ENCODE data around the gene KLHDC3. TPM values are rescaled to one million over a fixed set of nuclear protein-coding genes. Genes with fewer than 3 reads are reported as not detected.
"Not testable (repeated sequence)": the region's sequence is repeated elsewhere in the genome, so short reads cannot be mapped to it uniquely, and the experiment has no call there.

The KLHDC3 gene
- total and polyA plus RNA-seq, 3 donors from 2014 or later = 207 to 422 (median 210) TPM

DNA sequence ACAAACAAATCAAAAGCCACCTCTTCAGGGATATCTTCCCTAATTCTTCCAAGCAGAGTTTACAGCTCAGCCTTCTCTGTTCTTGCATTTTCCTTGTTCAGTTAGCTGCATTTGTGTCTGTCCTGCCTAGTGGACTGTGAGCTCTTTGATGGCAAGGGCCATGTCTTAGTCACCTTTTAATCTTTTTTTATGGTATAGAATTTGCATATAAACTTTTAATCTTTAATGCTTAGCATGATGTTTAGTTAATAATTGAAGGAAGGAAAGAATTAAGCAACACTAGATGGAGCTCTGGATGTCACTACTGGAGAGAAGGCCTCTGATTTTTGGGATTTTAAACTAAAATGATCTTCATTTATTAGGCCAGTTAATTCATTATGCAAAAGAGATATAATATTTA, 17.5 kb upstream of the KLHDC3 start:
- no peaks in the 10 kb centered on the region for H3K4me1 ChIP-seq
- intact Hi-C loops (cut with DNase I; ENCODE audit: low total_unique reads) = no loop called here
- H3K4me3 ChIP-seq = no peak overlapping the region
- no peak for TF ChIP-seq POLR2A (IDR thresholded peaks at IDR 0.05)
- TF ChIP-seq, protein P1, sequence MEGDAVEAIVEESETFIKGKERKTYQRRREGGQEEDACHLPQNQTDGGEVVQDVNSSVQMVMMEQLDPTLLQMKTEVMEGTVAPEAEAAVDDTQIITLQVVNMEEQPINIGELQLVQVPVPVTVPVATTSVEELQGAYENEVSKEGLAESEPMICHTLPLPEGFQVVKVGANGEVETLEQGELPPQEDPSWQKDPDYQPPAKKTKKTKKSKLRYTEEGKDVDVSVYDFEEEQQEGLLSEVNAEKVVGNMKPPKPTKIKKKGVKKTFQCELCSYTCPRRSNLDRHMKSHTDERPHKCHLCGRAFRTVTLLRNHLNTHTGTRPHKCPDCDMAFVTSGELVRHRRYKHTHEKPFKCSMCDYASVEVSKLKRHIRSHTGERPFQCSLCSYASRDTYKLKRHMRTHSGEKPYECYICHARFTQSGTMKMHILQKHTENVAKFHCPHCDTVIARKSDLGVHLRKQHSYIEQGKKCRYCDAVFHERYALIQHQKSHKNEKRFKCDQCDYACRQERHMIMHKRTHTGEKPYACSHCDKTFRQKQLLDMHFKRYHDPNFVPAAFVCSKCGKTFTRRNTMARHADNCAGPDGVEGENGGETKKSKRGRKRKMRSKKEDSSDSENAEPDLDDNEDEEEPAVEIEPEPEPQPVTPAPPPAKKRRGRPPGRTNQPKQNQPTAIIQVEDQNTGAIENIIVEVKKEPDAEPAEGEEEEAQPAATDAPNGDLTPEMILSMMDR (IDR thresholded peaks at IDR 0.05) = no peak
- no peak overlapping the region for H3K27ac ChIP-seq
- H3K27me3 ChIP-seq = no peaks in the 10 kb centered on the region
- no peaks in the 10 kb centered on the region for H3K9me3 ChIP-seq
- DNase-seq = no peak
- H3K36me3 ChIP-seq (ENCODE audit: low read depth, missing control alignments) = no peaks in the 10 kb centered on the region

DNA sequence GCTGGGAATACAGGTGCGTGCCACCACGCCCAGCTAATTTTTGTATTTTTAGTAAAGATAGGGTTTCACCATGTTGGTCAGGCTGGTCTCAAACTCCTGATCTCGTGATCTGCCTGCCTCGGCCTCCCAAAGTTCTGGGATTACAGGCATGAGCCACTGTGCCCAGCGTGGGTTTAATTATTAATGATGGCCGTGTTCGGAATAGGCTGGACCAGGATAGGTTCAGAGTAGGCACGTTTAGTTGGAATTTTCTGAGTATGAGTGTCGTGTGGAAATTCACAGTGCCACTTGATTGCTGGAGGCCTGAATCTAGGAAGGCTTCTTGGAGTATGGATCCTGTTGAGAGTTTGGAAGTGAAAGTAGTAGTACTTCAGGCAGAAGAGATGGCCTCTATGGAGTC, 15.8 kb upstream of the KLHDC3 start:
- H3K36me3 ChIP-seq (ENCODE audit: low read depth, missing control alignments); H3K4me3 ChIP-seq; H3K4me1 ChIP-seq; DNase-seq; H3K27me3 ChIP-seq; intact Hi-C loops (cut with DNase I; ENCODE audit: low total_unique reads); H3K9me3 ChIP-seq; H3K27ac ChIP-seq: not testable (repeated sequence)
- WGBS, 2 donors = 94 to 96% methylated on average over 9 of the region's 9 CpGs

DNA sequence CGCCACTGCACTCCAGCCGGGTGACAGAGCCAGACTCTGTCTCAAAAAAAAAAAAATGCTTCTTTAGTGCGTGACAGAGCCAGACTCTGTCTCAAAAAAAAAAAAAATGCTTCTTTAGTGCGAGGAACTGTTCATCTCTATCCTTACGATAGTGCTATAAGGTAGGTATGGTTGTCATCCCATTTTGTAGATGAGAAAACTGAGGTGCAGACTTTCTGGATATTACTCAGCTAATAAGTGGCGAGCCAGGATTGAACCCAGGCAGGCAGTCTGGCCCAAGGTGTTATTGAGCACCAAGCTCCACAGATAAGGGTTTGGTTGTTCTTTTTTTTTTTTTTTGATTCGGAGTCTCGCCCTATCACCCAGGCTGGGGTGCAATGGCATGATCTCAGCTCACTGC, 12.2 kb upstream of the KLHDC3 start:
- no peak for DNase-seq
- H3K4me3 ChIP-seq = no peak overlapping the region
- no peak overlapping the region for H3K27ac ChIP-seq
- H3K27me3 ChIP-seq = no peaks in the 10 kb centered on the region
- 87 to 98% methylated on average over 8 of the region's 8 CpGs for WGBS, 2 donors
- H3K4me1 ChIP-seq = no peaks in the 10 kb centered on the region
- intact Hi-C loops (cut with DNase I; ENCODE audit: low total_unique reads) = no loop called here
- no peaks in the 10 kb centered on the region for H3K36me3 ChIP-seq (ENCODE audit: low read depth, missing control alignments)
- TF ChIP-seq POLR2A (IDR thresholded peaks at IDR 0.05) = no peak
- TF ChIP-seq, protein P1 (IDR thresholded peaks at IDR 0.05) = no peak
- no peaks in the 10 kb centered on the region for H3K9me3 ChIP-seq

DNA sequence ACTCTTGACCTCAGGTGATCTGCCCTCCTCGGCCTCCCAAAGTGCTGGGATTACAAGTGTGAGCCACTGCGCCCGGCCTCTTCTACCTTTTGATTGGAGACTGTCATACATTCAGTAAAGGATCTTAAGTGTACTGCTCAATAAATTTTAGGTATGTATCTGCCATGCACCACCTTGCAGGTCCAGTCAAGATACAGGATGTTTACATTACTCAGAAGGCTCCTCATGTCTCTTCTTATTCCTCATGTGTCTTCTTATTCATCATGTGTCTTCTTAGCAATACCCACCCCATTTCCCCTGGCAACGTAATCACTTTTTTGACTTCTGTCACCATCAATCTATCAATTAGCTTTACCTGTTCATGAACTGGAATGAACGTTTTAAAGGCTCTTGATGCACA, 8.2 kb upstream of the KLHDC3 start:
- intact Hi-C loops (cut with DNase I; ENCODE audit: low total_unique reads) = no loop called here
- no peak for DNase-seq
- no peak overlapping the region for H3K4me3 ChIP-seq
- H3K27ac ChIP-seq = no peak overlapping the region
- WGBS, 2 donors = 81 to 88% methylated on average over 5 of the region's 5 CpGs
- H3K27me3 ChIP-seq = no peaks in the 10 kb centered on the region
- no peak for TF ChIP-seq POLR2A (IDR thresholded peaks at IDR 0.05)
- TF ChIP-seq, protein P1 (IDR thresholded peaks at IDR 0.05) = no peak
- no peaks in the 10 kb centered on the region for H3K4me1 ChIP-seq
- H3K36me3 ChIP-seq (ENCODE audit: low read depth, missing control alignments) = no peaks in the 10 kb centered on the region
- no peaks in the 10 kb centered on the region for H3K9me3 ChIP-seq

DNA sequence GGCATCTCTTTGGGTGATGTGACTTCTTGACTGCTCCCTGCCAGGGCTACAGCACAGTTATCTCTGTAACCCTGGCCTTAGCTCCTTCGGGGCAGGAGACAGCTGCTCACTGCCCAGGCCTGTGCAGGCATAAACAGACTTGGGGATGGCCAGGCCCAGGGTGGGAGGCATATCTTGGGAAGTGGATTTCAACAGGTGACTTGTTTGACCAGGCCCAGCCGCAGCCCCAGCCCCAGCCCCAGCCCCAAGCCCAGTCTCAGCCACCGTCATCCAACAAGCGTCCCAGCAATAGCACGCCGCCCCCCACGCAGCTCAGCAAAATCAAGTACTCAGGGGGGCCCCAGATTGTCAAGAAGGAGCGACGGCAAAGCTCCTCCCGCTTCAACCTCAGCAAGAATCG, 7.8 kb upstream of the KLHDC3 start:
- no peaks in the 10 kb centered on the region for H3K27me3 ChIP-seq
- no peak overlapping the region for H3K27ac ChIP-seq
- no peak overlapping the region for H3K4me3 ChIP-seq
- H3K4me1 ChIP-seq = no peaks in the 10 kb centered on the region
- intact Hi-C loops (cut with DNase I; ENCODE audit: low total_unique reads) = no loop called here
- no peak for TF ChIP-seq POLR2A (IDR thresholded peaks at IDR 0.05)
- TF ChIP-seq, protein P1 (IDR thresholded peaks at IDR 0.05) = no peak
- H3K36me3 ChIP-seq (ENCODE audit: low read depth, missing control alignments) = no peaks in the 10 kb centered on the region
- H3K9me3 ChIP-seq = no peaks in the 10 kb centered on the region
- 90 to 95% methylated on average over 9 to 11 of the region's 11 CpGs for WGBS, 2 donors
- DNase-seq = no peak
